Liver (tissue), 9 donors: ENCODE data around the gene CHST4. TPM values are rescaled to one million over a fixed set of nuclear protein-coding genes. Genes with fewer than 3 reads are reported as not detected.

Experiments
- DNase-seq: peaks from one replicate; pipeline ENCODE4 v3.0.0-alpha.2; 2017; ENCODE audit warnings: low spot score
- H3K27ac ChIP-seq, 2 donors: one replicate each; pipeline ENCODE4 v1.7.0; 2013; ENCODE audit warnings: inconsistent platforms in 2 of 2, low read length in 2 of 2, control low read depth in 1 of 2, low read depth in 1 of 2, mild to moderate bottlenecking in 1 of 2
- H3K27me3 ChIP-seq, 4 donors: one replicate each; pipeline versions ENCODE4 v1.6.1 to v1.7.0; 2013; ENCODE audit warnings: low read length in 3 of 4, inconsistent platforms in 1 of 4, mild to moderate bottlenecking in 1 of 4, moderate library complexity in 1 of 4; ENCODE audit not compliant: control insufficient read depth in 4 of 4, insufficient read depth in 4 of 4
- H3K36me3 ChIP-seq, 4 donors: one replicate each; pipeline versions ENCODE4 v1.6.1 to v1.7.0; 2013; ENCODE audit warnings: low read length in 3 of 4, mild to moderate bottlenecking in 3 of 4, low read depth in 1 of 4, moderate library complexity in 1 of 4; ENCODE audit not compliant: control insufficient read depth in 4 of 4, insufficient read depth in 3 of 4
- H3K4me1 ChIP-seq, 4 donors: one replicate each; pipeline versions ENCODE4 v1.6.1 to v1.7.0; 2013; ENCODE audit warnings: low read length in 3 of 4, mild to moderate bottlenecking in 3 of 4, moderate library complexity in 1 of 4; ENCODE audit not compliant: control insufficient read depth in 4 of 4, insufficient read depth in 4 of 4
- H3K4me3 ChIP-seq, 3 donors: one replicate each; pipeline versions ENCODE4 v1.6.1 to v1.7.0; 2013; ENCODE audit warnings: low read length in 3 of 3, control low read depth in 1 of 3, low read depth in 1 of 3, mild to moderate bottlenecking in 1 of 3
- H3K9ac ChIP-seq, 2 donors: one replicate each; pipeline ENCODE4 v1.7.0; 2013; ENCODE audit warnings: low read length in 2 of 2, mild to moderate bottlenecking in 2 of 2, moderate library complexity in 2 of 2, control low read depth in 1 of 2, low read depth in 1 of 2
- H3K9me3 ChIP-seq, 4 donors: one replicate each; pipeline versions ENCODE4 v1.6.1 to v1.7.0; 2013; ENCODE audit warnings: low read length in 3 of 4; ENCODE audit not compliant: control insufficient read depth in 4 of 4
- ATF3 ChIP-seq: IDR thresholded peaks from 2 replicates; pipeline ENCODE4 v1.6.1; 2016; ENCODE audit warnings: antibody characterized with exemption
- CTCF ChIP-seq: fragments of 150-350 bp; IDR thresholded peaks from 2 replicates; pipeline ENCODE4 v1.5.1; 2017; ENCODE audit warnings: improper control_type of control experiment, low read depth, low read length; ENCODE audit not compliant: missing input control
- EGR1 ChIP-seq, 2 donors: IDR thresholded peaks; 2 replicates each; pipeline ENCODE4 v1.6.1; 2016 to 2018; ENCODE audit warnings: antibody characterized with exemption in 2 of 2, low read depth in 2 of 2
- FOXA1 ChIP-seq: IDR thresholded peaks from 2 replicates; pipeline ENCODE4 v1.6.1; 2016; ENCODE audit warnings: antibody characterized with exemption
- FOXA2 ChIP-seq: IDR thresholded peaks from 2 replicates; pipeline ENCODE4 v1.6.1; 2016; ENCODE audit warnings: antibody characterized with exemption
- GABPA ChIP-seq, 2 donors: IDR thresholded peaks in 1 of 2; conservative IDR thresholded peaks in 1 of 2; 2 replicates each; pipeline ENCODE4 v1.6.1; 2016; ENCODE audit warnings: antibody characterized with exemption in 2 of 2, mild to moderate bottlenecking in 1 of 2, moderate library complexity in 1 of 2
- HNF4A ChIP-seq, 2 donors: conservative IDR thresholded peaks; 2 replicates each; pipeline ENCODE4 v1.6.1; 2016; ENCODE audit warnings: antibody characterized with exemption in 2 of 2, mild to moderate bottlenecking in 2 of 2
- HNF4G ChIP-seq: IDR thresholded peaks from 2 replicates; pipeline ENCODE4 v1.6.1; 2016; ENCODE audit warnings: antibody characterized with exemption
- JUND ChIP-seq, 2 donors: IDR thresholded peaks; 2 replicates each; pipeline ENCODE4 v1.6.1; 2016; ENCODE audit warnings: antibody characterized with exemption in 2 of 2
- MAX ChIP-seq: IDR thresholded peaks from 2 replicates; pipeline ENCODE4 v1.6.1; 2016; ENCODE audit warnings: antibody characterized with exemption
- NR2F2 ChIP-seq: IDR thresholded peaks from 2 replicates; pipeline ENCODE4 v1.6.1; 2016; ENCODE audit warnings: antibody characterized with exemption
- RAD21 ChIP-seq, 2 donors: IDR thresholded peaks; 2 replicates each; pipeline ENCODE4 v1.6.1; 2016; ENCODE audit warnings: antibody characterized with exemption in 2 of 2, mild to moderate bottlenecking in 2 of 2
- REST ChIP-seq: IDR thresholded peaks from 2 replicates; pipeline ENCODE4 v1.6.1; 2016; ENCODE audit warnings: antibody characterized with exemption, mild to moderate bottlenecking
- RXRA ChIP-seq, 2 donors: IDR thresholded peaks; 2 replicates each; pipeline ENCODE4 v1.6.1; 2017 to 2018; ENCODE audit warnings: antibody characterized with exemption in 2 of 2, mild to moderate bottlenecking in 1 of 2
- SP1 ChIP-seq: IDR thresholded peaks from 2 replicates; pipeline ENCODE4 v1.6.1; 2018; ENCODE audit warnings: antibody characterized with exemption, mild to moderate bottlenecking
- TAF1 ChIP-seq: conservative IDR thresholded peaks from 2 replicates; pipeline ENCODE4 v1.6.1; 2016; ENCODE audit warnings: antibody characterized with exemption, mild to moderate bottlenecking
- YY1 ChIP-seq: IDR thresholded peaks from 2 replicates; pipeline ENCODE4 v1.6.1; 2016; ENCODE audit warnings: antibody characterized with exemption, mild to moderate bottlenecking
- ZBTB33 ChIP-seq: IDR thresholded peaks from 2 replicates; pipeline ENCODE4 v1.6.1; 2016; ENCODE audit warnings: antibody characterized with exemption
- WGBS: extraction: QIAGEN DNeasy Blood & Tissue Kit; methylation state at CpG from one replicate; pipeline ENCODE4 v1.1.7; 2013; 5-methylcytosine and 5-hydroxymethylcytosine counted together
- polyA plus RNA-seq, 2 donors: library from polyadenylated mRNA; stranded (reverse) in 1 of 2; unstranded in 1 of 2; fragments of 200-250 nt in 1 of 2; fragments of >200 nt in 1 of 2; fragmentation: Nextera tagmentation in 1 of 2; extraction: Ambion mirVana in 1 of 2; gene quantifications; one replicate each; pipeline versions ENCODE4 v1.2.1 to v1.2.3, GENCODE V29; 2013 to 2015
- total RNA-seq, 2 donors: library from RNA; depleted of rRNA; stranded (reverse); fragments of >200 nt; gene quantifications; one replicate each; pipeline ENCODE4 v1.2.3, GENCODE V29; 2014
- donor health status: healthy.
- donor health status: healthy.
- donor health status: healthy.
- donor health status: healthy.
- donor health status: healthy.

CHST4 gene
- total and polyA plus RNA-seq, 4 donors = 0.09 to 14.3 (median 7.1) TPM

- Histone ChIP-seq H3K27ac (peak overlapping the region; percentile 94 to 95), H3K4me3 (peak overlapping the region in 1 of 3 donors; percentile 7), H3K4me1 (peaks cover 0 to 67% (median 29%) of the 10 kb centered on the region in 4 donors), H3K9me3 (no peaks in the 10 kb centered on the region), H3K27me3 (no peaks in the 10 kb centered on the region), H3K9ac (peak overlapping the region in 1 of 2 donors; percentile 100), H3K36me3 (peaks cover 0 to 40% (median 14%) of the 10 kb centered on the region in 4 donors)
- WGBS = 24% methylated on average over 3 of the region's 3 CpGs
- no peak for DNase-seq
- TF ChIP-seq RAD21 (IDR thresholded peaks at IDR 0.05) (peak in 1 of 2 donors; percentile 12), REST (no peak), JUND (IDR thresholded peaks at IDR 0.05) (peak; percentile 14 to 59), HNF4A (conservative IDR thresholded peaks at IDR 0.05) (peak; percentile 43 to 54), NR2F2 (no peak), EGR1 (IDR thresholded peaks at IDR 0.05; ENCODE audit: low read depth in 2 of 2) (no peak), RXRA (IDR thresholded peaks at IDR 0.05) (peak; percentile 54 to 64), MAX (peak; percentile 64), GABPA (IDR thresholded peaks at IDR 0.05 in 1 of 2, conservative IDR thresholded peaks at IDR 0.05 in 1 of 2) (no peak), ZBTB33 (no peak), FOXA2 (peak; percentile 52), HNF4G (peak; percentile 31), TAF1 (no peak), CTCF (no peak), SP1 (peak; percentile 45), YY1 (peak; percentile 72), FOXA1 (peak; percentile 6), ATF3 (no peak)
Observed at GRCh38 chr16:71572497-71573116, 46.4 kb downstream of the CHST4 start.
